Lower leg skin (tissue), 3 donors: ENCODE results near the gene MYO1E.

ENCODE experiments used
- CTCF ChIP-seq, 3 donors: fragments of 450-650 bp; IDR thresholded peaks; one replicate each; pipeline ENCODE4 v1.5.1; 2016; ENCODE audit warnings: antibody characterized with exemption in 3 of 3, mild to moderate bottlenecking in 3 of 3, moderate library complexity in 2 of 3
- POLR2A ChIP-seq, 2 donors: fragments of 450-650 bp; IDR thresholded peaks; one replicate each; pipeline ENCODE4 v1.6.1; 2016 to 2017; ENCODE audit warnings: antibody characterized with exemption in 2 of 2, mild to moderate bottlenecking in 1 of 2, moderate library complexity in 1 of 2

DNA sequence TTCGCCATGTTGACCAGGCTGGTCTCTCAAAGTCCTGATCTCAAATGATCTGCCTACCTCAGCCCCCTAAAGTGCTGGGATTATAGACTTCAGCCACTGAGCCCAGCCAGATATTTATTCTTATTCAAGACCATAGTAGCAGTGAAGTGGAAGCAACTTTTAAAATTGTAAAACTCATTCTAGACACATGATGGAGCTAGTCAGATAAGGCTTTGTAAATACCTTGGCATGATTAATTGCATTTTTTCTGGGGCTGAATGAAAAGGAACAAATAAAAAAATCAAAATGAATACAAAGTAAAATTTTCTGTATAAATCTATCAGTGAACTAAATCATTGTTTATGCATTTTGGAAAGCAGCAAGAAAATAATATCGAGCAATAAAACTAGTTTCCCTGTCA is 4.1 kb upstream of the MYO1E start:
- no peak for TF ChIP-seq POLR2A (IDR thresholded peaks at IDR 0.05)
- no peak for TF ChIP-seq CTCF (IDR thresholded peaks at IDR 0.05)
